IMR-90 (cell line): ENCODE data around the gene SEPTIN2. TPM values are rescaled to one million over a fixed set of nuclear protein-coding genes. Genes with fewer than 3 reads are reported as not detected.

Experiments used
- ATAC-seq: fragments of 200-7000 bp; cut with Tn5 transposase; 2 replicates; pipeline ENCODE4 v1.9.1; 2020; ENCODE audit warnings: low read depth, mild to moderate bottlenecking, moderate library complexity
- BruUV-seq: library from RNA; stranded (reverse); fragments of 400-500 nt; replicated peaks from 2 replicates; lab custom pipeline; 2021; lab: Mats Ljungman, UMichigan
- CTCF ChIA-PET: fragments of 300-600 bp; formaldehyde crosslinking; extraction: SDS; loops from one replicate; lab custom pipeline; 2021; ENCODE audit warnings: antibody characterized with exemption; lab: Yijun Ruan, JAX
- POLR2A ChIA-PET: fragments of 300-600 bp; sonication (Branson Sonifier 250); formaldehyde crosslinking; loops from one replicate; lab custom pipeline; 2022; ENCODE audit warnings: antibody characterized with exemption; ENCODE audit not compliant: unreplicated experiment; lab: Charles Lee
- DNase-seq: peaks from one replicate; pipeline ENCODE4 v3.0.0; 2013
- H2AFZ ChIP-seq: replicated peaks from 2 replicates; pipeline ENCODE3; 2013; ENCODE audit warnings: low read length, mild to moderate bottlenecking; ENCODE audit not compliant: poor library complexity
- H2AK5ac ChIP-seq: 2 replicates; pipeline ENCODE4 v1.6.1; 2013; ENCODE audit warnings: low read depth, low read length, inconsistent platforms
- H2AK9ac ChIP-seq: replicated peaks from 2 replicates; pipeline ENCODE3; 2013; ENCODE audit warnings: mild to moderate bottlenecking, low read depth, low read length, moderate library complexity; ENCODE audit not compliant: poor library complexity
- H2BK120ac ChIP-seq: 2 replicates; pipeline ENCODE4 v1.6.1; 2013; ENCODE audit warnings: low read depth, low read length, inconsistent platforms
- H2BK15ac ChIP-seq: 3 replicates; pipeline ENCODE4 v1.6.1; 2013; ENCODE audit warnings: low read depth, low read length, inconsistent platforms
- H2BK20ac ChIP-seq: 2 replicates; pipeline ENCODE4 v1.6.1; 2013; ENCODE audit warnings: low read depth, mild to moderate bottlenecking, inconsistent platforms, low read length, moderate library complexity
- H2BK5ac ChIP-seq: 2 replicates; pipeline ENCODE4 v1.6.1; 2013; ENCODE audit warnings: mild to moderate bottlenecking, low read depth, low read length, inconsistent platforms; ENCODE audit not compliant: poor library complexity, severe bottlenecking
- H3K14ac ChIP-seq: replicated peaks from 2 replicates; pipeline ENCODE4 v1.6.1; 2013; ENCODE audit warnings: low read depth, low read length, inconsistent platforms
- H3K18ac ChIP-seq: 2 replicates; pipeline ENCODE4 v1.6.1; 2013; ENCODE audit warnings: low read depth, low read length, control low read depth
- H3K23ac ChIP-seq: 2 replicates; pipeline ENCODE4 v1.6.1; 2013; ENCODE audit warnings: low read depth, low read length, inconsistent platforms
- H3K27ac ChIP-seq: 2 replicates; pipeline ENCODE4 v1.5.1; 2013; ENCODE audit warnings: mild to moderate bottlenecking, control low read depth, low read length; ENCODE audit not compliant: insufficient read depth
- H3K27me3 ChIP-seq: 2 replicates; pipeline ENCODE4 v1.6.1; 2013; ENCODE audit warnings: low read length; ENCODE audit not compliant: control insufficient read depth, insufficient read depth
- H3K36me3 ChIP-seq: 2 replicates; pipeline ENCODE4 v1.6.1; 2013; ENCODE audit warnings: low read length, mixed read lengths; ENCODE audit not compliant: control insufficient read depth, insufficient read depth
- H3K4ac ChIP-seq: 2 replicates; pipeline ENCODE4 v1.6.1; 2013; ENCODE audit warnings: low read depth, low read length, inconsistent platforms
- H3K4me1 ChIP-seq: 2 replicates; pipeline ENCODE4 v1.6.1; 2013; ENCODE audit warnings: low read length, mixed read lengths; ENCODE audit not compliant: control insufficient read depth, insufficient read depth
- H3K4me2 ChIP-seq: 2 replicates; pipeline ENCODE4 v1.6.1; 2013; ENCODE audit warnings: low read depth, mild to moderate bottlenecking, control low read depth, low read length, moderate library complexity
- H3K4me3 ChIP-seq: 2 replicates; pipeline ENCODE4 v1.5.1; 2013; ENCODE audit warnings: low read depth, mild to moderate bottlenecking, control low read depth, low read length, moderate library complexity; ENCODE audit not compliant: insufficient read depth
- H3K56ac ChIP-seq: 2 replicates; pipeline ENCODE4 v1.6.1; 2013; ENCODE audit warnings: low read length, inconsistent platforms; ENCODE audit not compliant: insufficient read depth; ENCODE audit errors: extremely low read depth
- H3K79me1 ChIP-seq, 2 experiments: 2 replicates each; pipeline ENCODE4 v1.6.1; 2013; ENCODE audit warnings: low read length in 2 of 2, inconsistent platforms in 1 of 2, low read depth in 1 of 2
- H3K9ac ChIP-seq: 2 replicates; pipeline ENCODE4 v1.6.1; 2013; ENCODE audit warnings: low read depth, low read length, control low read depth
- H3K9me1 ChIP-seq: 2 replicates; pipeline ENCODE4 v1.6.1; 2013; ENCODE audit warnings: low read length, inconsistent platforms; ENCODE audit not compliant: insufficient read depth
- H3K9me3 ChIP-seq: 2 replicates; pipeline ENCODE4 v1.6.1; 2013; ENCODE audit warnings: low read length; ENCODE audit not compliant: control insufficient read depth, insufficient read depth
- H4K20me1 ChIP-seq: 2 replicates; pipeline ENCODE4 v1.6.1; 2013; ENCODE audit warnings: low read length, inconsistent platforms; ENCODE audit not compliant: insufficient read depth
- H4K5ac ChIP-seq: 2 replicates; pipeline ENCODE4 v1.6.1; 2013; ENCODE audit warnings: mild to moderate bottlenecking, low read depth, low read length, control low read depth
- H4K8ac ChIP-seq, 2 experiments: 2 replicates each; pipeline ENCODE4 v1.6.1; 2013; ENCODE audit warnings: low read depth in 2 of 2, low read length in 2 of 2, control low read depth in 1 of 2, inconsistent platforms in 1 of 2
- H4K91ac ChIP-seq: 2 replicates; pipeline ENCODE4 v1.6.1; 2013; ENCODE audit warnings: low read depth, low read length, inconsistent platforms; ENCODE audit not compliant: insufficient read depth
- BHLHE40 ChIP-seq: fragments of 150-350 bp; IDR thresholded peaks from 2 replicates; pipeline ENCODE4 v1.6.1; 2016; ENCODE audit warnings: mild to moderate bottlenecking, low read depth, low read length
- CEBPB ChIP-seq: IDR thresholded peaks from 2 replicates; pipeline ENCODE4 v1.6.1; 2012; ENCODE audit warnings: low read depth, low read length, improper control_type of control experiment
- CHD1 ChIP-seq: IDR thresholded peaks from 2 replicates; pipeline ENCODE4 v1.6.1; 2012; ENCODE audit warnings: low read depth, low read length, improper control_type of control experiment
- CTCF ChIP-seq: conservative IDR thresholded peaks from 2 replicates; pipeline ENCODE4 v1.5.1; 2012; ENCODE audit warnings: mild to moderate bottlenecking, low read depth, low read length, improper control_type of control experiment
- ELK1 ChIP-seq: fragments of 150-350 bp; IDR thresholded peaks from 2 replicates; pipeline ENCODE4 v1.6.1; 2016; ENCODE audit warnings: low read depth, mild to moderate bottlenecking, low read length, moderate library complexity, borderline replicate concordance
- FOS ChIP-seq: fragments of 150-350 bp; IDR thresholded peaks from 2 replicates; pipeline ENCODE4 v1.6.1; 2016; ENCODE audit warnings: low read depth, low read length
- MAFK ChIP-seq: IDR thresholded peaks from 2 replicates; pipeline ENCODE4 v1.6.1; 2012; ENCODE audit warnings: low read depth, low read length, improper control_type of control experiment
- MAZ ChIP-seq: IDR thresholded peaks from 2 replicates; pipeline ENCODE4 v1.6.1; 2012; ENCODE audit warnings: low read depth, mild to moderate bottlenecking, low read length, improper control_type of control experiment, moderate library complexity, borderline replicate concordance
- MXI1 ChIP-seq: IDR thresholded peaks from 2 replicates; pipeline ENCODE4 v1.6.1; 2012; ENCODE audit warnings: low read depth, mild to moderate bottlenecking, low read length, moderate library complexity, borderline replicate concordance
- NFE2L2 ChIP-seq: fragments of 150-350 bp; IDR thresholded peaks from 2 replicates; pipeline ENCODE4 v1.6.1; 2016; ENCODE audit warnings: low read depth, mild to moderate bottlenecking, low read length
- POLR2A ChIP-seq: IDR thresholded peaks from 2 replicates; pipeline ENCODE4 v1.6.1; 2012; ENCODE audit warnings: mild to moderate bottlenecking, low read depth, low read length
- RAD21 ChIP-seq: IDR thresholded peaks from 2 replicates; pipeline ENCODE4 v1.6.1; 2012; ENCODE audit warnings: low read length, improper control_type of control experiment
- RCOR1 ChIP-seq: IDR thresholded peaks from 2 replicates; pipeline ENCODE4 v1.6.1; 2012; ENCODE audit warnings: mild to moderate bottlenecking, low read length, improper control_type of control experiment; ENCODE audit not compliant: insufficient replicate concordance
- SMC3 ChIP-seq: fragments of 150-350 bp; IDR thresholded peaks from 2 replicates; pipeline ENCODE4 v1.6.1; 2016; ENCODE audit warnings: low read depth, mild to moderate bottlenecking, antibody characterized with exemption, low read length, moderate library complexity
- USF2 ChIP-seq: fragments of 150-350 bp; IDR thresholded peaks from 2 replicates; pipeline ENCODE4 v1.6.1; 2017; ENCODE audit warnings: mild to moderate bottlenecking, antibody characterized with exemption, low read length, low read depth
- WGBS, 2 experiments: methylation state at CpG; one replicate each; pipeline versions ENCODE4 v1.1.5 to v1.1.7; 2013; ENCODE audit warnings: missing lambda C conversion rate in 2 of 2; ENCODE audit not compliant: insufficient read length in 1 of 2; ENCODE audit errors: extremely low coverage in 2 of 2; 5-methylcytosine and 5-hydroxymethylcytosine counted together
- dilution Hi-C: fragments of 300-500 bp; cut with HindIII; formaldehyde crosslinking; loops from one replicate; pipeline ENCODE4 v1.14.3; 2018; ENCODE audit warnings: low sequenced_read_pairs; ENCODE audit not compliant: unreplicated experiment
- in situ Hi-C: fragments of 300-500 bp; cut with MboI; formaldehyde crosslinking; loops from 3 replicates; pipeline ENCODE4 v1.14.3; 2019; ENCODE audit warnings: low sequenced_read_pairs, inconsistent platforms, mixed read lengths
- intact Hi-C: fragments of 100-400 bp; cut with micrococcal nuclease; formaldehyde crosslinking; loops from 2 replicates; pipeline ENCODE4 v1.10.0; 2022
- polyA plus RNA-seq, 3 experiments: library from polyadenylated mRNA; depleted of rRNA; stranded (reverse); fragments of >200 nt; gene quantifications; 2 replicates each; pipeline ENCODE4 v1.2.3, GENCODE V29; 2012; ENCODE audit warnings: low replicate concordance in 1 of 3
- total RNA-seq: library from RNA; depleted of rRNA; stranded (reverse); fragments of >200 nt; gene quantifications from 2 replicates; pipeline ENCODE4 v1.2.3, GENCODE V29; 2012

The SEPTIN2 gene
- total and polyA plus RNA-seq, 2 of the 4 experiments (the other 2 are of a cell fraction) = 420 to 504 TPM

- peaks cover 15 to 75% of the 10 kb centered on the region in 2 experiments for H3K79me1 ChIP-seq
- ATAC-seq (no peak), DNase-seq (no peak)
- ChIA-PET CTCF (no interaction called here), POLR2A (no interaction called here)
- WGBS, 2 experiments = 93% methylated on average over 3 of the region's 13 CpGs; no CpG with 5 or more reads in 1 of the 2 experiments
- no peak overlapping the region for H3K27ac ChIP-seq
- no peak overlapping the region for H2BK120ac ChIP-seq
- 0 out of 2 replicates have a peak, but pooled peaks cover 4% of the 10 kb centered on the region for H3K4me1 ChIP-seq
- no peak overlapping the region for H2BK20ac ChIP-seq
- no peak overlapping the region for H2BK5ac ChIP-seq
- in situ Hi-C loops (no loop called here), intact Hi-C loops (no loop called here), dilution Hi-C loops (no loop called here)
- no peak overlapping the region for H3K4ac ChIP-seq
- H2BK15ac ChIP-seq = no peak overlapping the region
- H4K5ac ChIP-seq = no peak overlapping the region
- no peak overlapping the region for H2AK9ac ChIP-seq
- no peaks in the 10 kb centered on the region for H3K9me3 ChIP-seq
- no peak overlapping the region for H3K4me3 ChIP-seq
- H3K23ac ChIP-seq = 0 out of 2 replicates have a peak overlapping the region, but pooled peaks have one; percentile 11
- no peak overlapping the region for H3K18ac ChIP-seq
- no peak overlapping the region for H3K14ac ChIP-seq
- no peak overlapping the region for H2AFZ ChIP-seq
- TF ChIP-seq SMC3 (no peak), POLR2A (no peak), NFE2L2 (no peak), MAFK (no peak), RAD21 (no peak), CTCF (no peak), MXI1 (no peak), USF2 (no peak), BHLHE40 (no peak), CEBPB (no peak), MAZ (no peak), RCOR1 (no peak), CHD1 (no peak), ELK1 (no peak), FOS (no peak)
- no peak overlapping the region for H3K9ac ChIP-seq
- H3K9me1 ChIP-seq = peaks cover 30% of the 10 kb centered on the region
- H2AK5ac ChIP-seq = no peak overlapping the region
- H3K36me3 ChIP-seq = peaks cover 3% of the 10 kb centered on the region; the same call in 1 of the 2 replicates
- no peak overlapping the region for H4K91ac ChIP-seq
- no peaks in the 10 kb centered on the region for H3K27me3 ChIP-seq
- no peak overlapping the region for H3K4me2 ChIP-seq
- H4K20me1 ChIP-seq = peaks cover 42% of the 10 kb centered on the region
- H4K8ac ChIP-seq = no peak overlapping the region
- H3K56ac ChIP-seq = no peak overlapping the region
- BruUV-seq = no TSS peak
Measured at GRCh38 chr2:241310917-241311566, 4.7 kb upstream of the SEPTIN2 start.
